ENCODE results near the gene DMRT3. TPM values are rescaled to one million over a fixed set of nuclear protein-coding genes. Genes with fewer than 3 reads are reported as not detected.

The DMRT3 gene
- total and polyA plus RNA-seq, 4 donors = not detected

- Histone ChIP-seq H3K36me3 (ENCODE audit: control insufficient read depth in 4 of 4, insufficient read depth in 3 of 4, low read depth in 1 of 4, low read length in 3 of 4) (no peaks in the 10 kb centered on the region), H3K4me3 (ENCODE audit: low read depth in 1 of 3, low read length in 3 of 3) (no peak overlapping the region), H3K27ac (ENCODE audit: low read depth in 1 of 2, low read length in 2 of 2) (no peak overlapping the region), H3K4me1 (ENCODE audit: control insufficient read depth in 4 of 4, insufficient read depth in 4 of 4, low read length in 3 of 4) (no peaks in the 10 kb centered on the region), H3K9me3 (ENCODE audit: control insufficient read depth in 4 of 4, low read length in 3 of 4) (no peaks in the 10 kb centered on the region), H3K27me3 (ENCODE audit: control insufficient read depth in 4 of 4, insufficient read depth in 4 of 4, low read length in 3 of 4) (peaks cover 0 to 2% (median 0%) of the 10 kb centered on the region in 4 donors), H3K9ac (ENCODE audit: low read depth in 1 of 2, low read length in 2 of 2) (no peak overlapping the region)
- no peak for DNase-seq (ENCODE audit: low spot score)
- TF ChIP-seq ATF3 (IDR thresholded peaks at IDR 0.05) = no peak
- TF ChIP-seq GABPA (IDR thresholded peaks at IDR 0.05 in 1 of 2, conservative IDR thresholded peaks at IDR 0.05 in 1 of 2) = no peak
- no peak for TF ChIP-seq FOXA1 (IDR thresholded peaks at IDR 0.05)
- no peak for TF ChIP-seq RAD21 (IDR thresholded peaks at IDR 0.05)
- TF ChIP-seq MAX (IDR thresholded peaks at IDR 0.05) = no peak
- TF ChIP-seq RXRA (IDR thresholded peaks at IDR 0.05) = no peak
- TF ChIP-seq SP1 (IDR thresholded peaks at IDR 0.05) = no peak
- no peak for TF ChIP-seq REST (IDR thresholded peaks at IDR 0.05)
- no peak for TF ChIP-seq FOXA2 (IDR thresholded peaks at IDR 0.05)
- WGBS = 80% methylated on average over 4 of the region's 4 CpGs
Measured at GRCh38 chr9:1014225-1014624, 37.8 kb downstream of the DMRT3 start.

GRCh38 chr9:1014640-1015039, 38.2 kb downstream of the DMRT3 start:
- Histone ChIP-seq H3K27ac (ENCODE audit: low read depth in 1 of 2, low read length in 2 of 2) (no peak overlapping the region), H3K4me1 (ENCODE audit: control insufficient read depth in 4 of 4, insufficient read depth in 4 of 4, low read length in 3 of 4) (no peaks in the 10 kb centered on the region), H3K36me3 (ENCODE audit: control insufficient read depth in 4 of 4, insufficient read depth in 3 of 4, low read depth in 1 of 4, low read length in 3 of 4) (no peaks in the 10 kb centered on the region), H3K9ac (ENCODE audit: low read depth in 1 of 2, low read length in 2 of 2) (no peak overlapping the region), H3K27me3 (ENCODE audit: control insufficient read depth in 4 of 4, insufficient read depth in 4 of 4, low read length in 3 of 4) (peaks cover 0 to 2% (median 0%) of the 10 kb centered on the region in 4 donors), H3K4me3 (ENCODE audit: low read depth in 1 of 3, low read length in 3 of 3) (no peak overlapping the region), H3K9me3 (ENCODE audit: control insufficient read depth in 4 of 4, low read length in 3 of 4) (no peaks in the 10 kb centered on the region)
- no peak for DNase-seq (ENCODE audit: low spot score)
- TF ChIP-seq JUND (IDR thresholded peaks at IDR 0.05) (no peak), RXRA (IDR thresholded peaks at IDR 0.05) (no peak), FOXA2 (IDR thresholded peaks at IDR 0.05) (no peak), RAD21 (IDR thresholded peaks at IDR 0.05) (no peak), ZBTB33 (IDR thresholded peaks at IDR 0.05) (no peak), HNF4G (IDR thresholded peaks at IDR 0.05) (no peak), ATF3 (IDR thresholded peaks at IDR 0.05) (no peak), EGR1 (IDR thresholded peaks at IDR 0.05; ENCODE audit: low read depth in 2 of 2) (no peak), CTCF (IDR thresholded peaks at IDR 0.05; ENCODE audit: low read depth, low read length, missing input control) (no peak), FOXA1 (IDR thresholded peaks at IDR 0.05) (no peak), NR2F2 (IDR thresholded peaks at IDR 0.05) (no peak), GABPA (IDR thresholded peaks at IDR 0.05 in 1 of 2, conservative IDR thresholded peaks at IDR 0.05 in 1 of 2) (no peak), TAF1 (conservative IDR thresholded peaks at IDR 0.05) (no peak), REST (IDR thresholded peaks at IDR 0.05) (no peak), SP1 (IDR thresholded peaks at IDR 0.05) (no peak), HNF4A (conservative IDR thresholded peaks at IDR 0.05) (no peak), MAX (IDR thresholded peaks at IDR 0.05) (no peak), YY1 (IDR thresholded peaks at IDR 0.05) (no peak)
- WGBS = 94% methylated on average over 2 of the region's 2 CpGs
